K562 (cell line): ENCODE measurements around the gene FAM114A1. TPM values are rescaled to one million over a fixed set of nuclear protein-coding genes. Genes with fewer than 3 reads are reported as not detected.

Experiments used
- ATAC-seq: fragments of 200-7000 bp; cut with Tn5 transposase; 3 replicates; pipeline ENCODE4 v1.9.1; 2020; ENCODE audit warnings: moderate library complexity
- BruUV-seq: library from RNA; stranded (reverse); fragments of 400-500 nt; replicated peaks from 2 replicates; lab custom pipeline; 2021; lab: Mats Ljungman, UMichigan
- CTCF ChIA-PET: fragments of 300-600 bp; formaldehyde crosslinking; extraction: SDS; loops from one replicate; lab custom pipeline; 2021; ENCODE audit warnings: low intra/inter-chr PET ratio; lab: Yijun Ruan, JAX
- POLR2A ChIA-PET: fragments of 300-600, 350-650 bp; sonication (Branson Sonifier 250); formaldehyde crosslinking; extraction: SDS; loops from one replicate; lab custom pipeline; 2021; ENCODE audit warnings: antibody characterized with exemption, inconsistent platforms; lab: Yijun Ruan, JAX
- DNase-seq, 4 experiments: peaks; one replicate each; pipeline versions ENCODE4 v3.0.0 to v3.0.0-alpha.2; 2011 to 2018; ENCODE audit warnings: low spot score in 3 of 4, mixed read lengths in 3 of 4; ENCODE audit errors: extremely low read depth in 1 of 4
- FAIRE-seq: peaks from 2 replicates; lab custom pipeline; 2011; peaks lifted over from hg19 to GRCh38; lab: Jason Lieb, UNC
- H2AFZ ChIP-seq: 2 replicates; pipeline ENCODE4 v1.6.0; 2011; ENCODE audit warnings: low read depth, low read length, control low read depth, inconsistent platforms
- H3K27ac ChIP-seq: fragments of 200-600 bp; 3 replicates; pipeline ENCODE4 v1.8.0; 2011; ENCODE audit warnings: low read depth, mild to moderate bottlenecking, control low read depth, inconsistent platforms, low read length, moderate library complexity, mixed read lengths; ENCODE audit errors: extremely low read depth
- H3K27me3 ChIP-seq, 2 experiments: fragments of 300-600 bp in 1 of 2; 2 replicates in 1 of 2; 3 replicates in 1 of 2; pipeline versions ENCODE4 v1.6.0 to v1.8.0; 2011; ENCODE audit warnings: inconsistent platforms in 2 of 2, low read length in 2 of 2, mild to moderate bottlenecking in 1 of 2, mixed read lengths in 1 of 2, moderate library complexity in 1 of 2; ENCODE audit not compliant: control insufficient read depth in 2 of 2, insufficient read depth in 2 of 2
- H3K36me3 ChIP-seq: fragments of 300-600 bp; 3 replicates; pipeline ENCODE4 v1.8.0; 2011; ENCODE audit warnings: mild to moderate bottlenecking, low read length, inconsistent platforms; ENCODE audit not compliant: control insufficient read depth, insufficient read depth
- H3K4me1 ChIP-seq, 2 experiments: fragments of 200-600 bp in 1 of 2; replicated peaks in 1 of 2; 2 replicates in 1 of 2; 3 replicates in 1 of 2; pipeline versions ENCODE4 v1.5.1 to v1.8.0; 2011; ENCODE audit warnings: inconsistent platforms in 2 of 2, low read length in 2 of 2, mild to moderate bottlenecking in 1 of 2, mixed read lengths in 1 of 2, moderate library complexity in 1 of 2; ENCODE audit not compliant: control insufficient read depth in 2 of 2, insufficient read depth in 2 of 2
- H3K4me2 ChIP-seq: 2 replicates; pipeline ENCODE4 v1.6.1; 2011; ENCODE audit warnings: low read length, control low read depth, inconsistent platforms, mixed read lengths; ENCODE audit not compliant: insufficient read depth
- H3K4me3 ChIP-seq: fragments of 200-600 bp; sonication (generic), shearing (Covaris generic); 2 replicates; pipeline ENCODE4 v1.5.1; 2016; ENCODE audit warnings: control low read depth, inconsistent platforms
- H3K79me2 ChIP-seq: fragments of 200-600 bp; 3 replicates; pipeline ENCODE4 v1.8.0; 2011; ENCODE audit warnings: low read length, inconsistent platforms; ENCODE audit not compliant: control insufficient read depth, insufficient read depth
- H3K9ac ChIP-seq, 2 experiments: 2 replicates each; pipeline versions ENCODE4 v1.6.0 to v1.6.1; 2011; ENCODE audit warnings: low read depth in 2 of 2, low read length in 2 of 2, control low read depth in 1 of 2, inconsistent platforms in 1 of 2, mild to moderate bottlenecking in 1 of 2, mixed read lengths in 1 of 2; ENCODE audit not compliant: insufficient read depth in 1 of 2
- H3K9me1 ChIP-seq: one replicate; pipeline ENCODE4 v1.6.0; 2011; ENCODE audit warnings: inconsistent platforms, mild to moderate bottlenecking, low read length, moderate library complexity; ENCODE audit not compliant: control insufficient read depth, insufficient read depth
- H3K9me3 ChIP-seq: replicated peaks from 2 replicates; pipeline ENCODE4 v1.5.1; 2011; ENCODE audit warnings: low read depth, low read length, inconsistent platforms; ENCODE audit not compliant: control insufficient read depth, insufficient read depth
- H4K20me1 ChIP-seq: replicated peaks from 2 replicates; pipeline ENCODE4 v1.6.1; 2011; ENCODE audit warnings: low read length, inconsistent platforms, mixed read lengths; ENCODE audit not compliant: control insufficient read depth, insufficient read depth
- CBFA2T3 ChIP-seq: fragments of 450-650 bp; IDR thresholded peaks from 2 replicates; pipeline ENCODE4 v1.6.1; 2017
- CBX3 ChIP-seq, 2 experiments: IDR thresholded peaks; 1 replicate in 1 of 2; 2 replicates in 1 of 2; pipeline ENCODE4 v1.6.1; 2012; ENCODE audit warnings: inconsistent platforms in 2 of 2, low read length in 2 of 2, borderline replicate concordance in 1 of 2, control low read depth in 1 of 2
- CBX5 ChIP-seq: IDR thresholded peaks from 2 replicates; pipeline ENCODE4 v1.6.1; 2014; ENCODE audit warnings: low read depth, borderline replicate concordance
- CCAR2 ChIP-seq: fragments of 200-400 bp; formaldehyde crosslinking; IDR thresholded peaks from 2 replicates; pipeline ENCODE4 v1.6.1; 2017; ENCODE audit warnings: mild to moderate bottlenecking, low read depth, low read length
- CEBPB ChIP-seq: fragments of 450-650 bp; IDR thresholded peaks from 2 replicates; pipeline ENCODE4 v1.6.1; 2016; ENCODE audit warnings: missing genetic modification characterization, missing compliant biosample characterization
- CEBPG ChIP-seq, 3 experiments: fragments of 200-800 bp in 1 of 3; sonication (Bioruptor generic) in 1 of 3; sonication (generic) in 1 of 3; formaldehyde crosslinking in 1 of 3; IDR thresholded peaks in 2 of 3; conservative IDR thresholded peaks in 1 of 3; 2 replicates each; pipeline versions ENCODE4 v1.6.1 to v1.8.0; 2016 to 2022; ENCODE audit warnings: missing compliant biosample characterization in 2 of 3, missing genetic modification characterization in 2 of 3, mild to moderate bottlenecking in 1 of 3, missing genetic modification reagents in 1 of 3
- FOXP1 ChIP-seq: sonication (generic); formaldehyde crosslinking; IDR thresholded peaks from 2 replicates; pipeline ENCODE4 v1.8.0; 2022; ENCODE audit warnings: mild to moderate bottlenecking, missing genetic modification reagents
- HDAC2 ChIP-seq: fragments of 450-650 bp; IDR thresholded peaks from 2 replicates; pipeline ENCODE4 v1.6.1; 2016; ENCODE audit warnings: mild to moderate bottlenecking
- PHF20 ChIP-seq: fragments of 450-650 bp; IDR thresholded peaks from 2 replicates; pipeline ENCODE4 v1.6.1; 2018; ENCODE audit not compliant: partially characterized antibody
- PPARD ChIP-seq: fragments of 250-450 bp; sonication (Bioruptor Pico); IDR thresholded peaks from 2 replicates; pipeline ENCODE4 v1.8.0; 2022; ENCODE audit warnings: inconsistent platforms, mild to moderate bottlenecking, moderate library complexity
- SETDB1 ChIP-seq: IDR thresholded peaks from one replicate; pipeline ENCODE4 v1.6.1; 2012; ENCODE audit warnings: low read length, control low read depth, inconsistent platforms
- TAF7 ChIP-seq: fragments of 450-650 bp; IDR thresholded peaks from 2 replicates; pipeline ENCODE4 v1.6.1; 2016; ENCODE audit warnings: missing genetic modification characterization, missing compliant biosample characterization
- TRIM24 ChIP-seq, 2 experiments: fragments of 450-650 bp; IDR thresholded peaks; 2 replicates each; pipeline ENCODE4 v1.6.1; 2016
- ZFP1 ChIP-seq: fragments of 450-650 bp; formaldehyde crosslinking; IDR thresholded peaks from 2 replicates; pipeline ENCODE4 v1.4.0; 2020; ENCODE audit warnings: mild to moderate bottlenecking, mixed read lengths
- ZNF174 ChIP-seq: fragments of 250-450 bp; sonication (Bioruptor Pico); IDR thresholded peaks from 2 replicates; pipeline ENCODE4 v1.4.0; 2020; ENCODE audit warnings: mild to moderate bottlenecking
- ZNF408 ChIP-seq: fragments of 250-450 bp; sonication (Bioruptor Pico); IDR thresholded peaks from 2 replicates; pipeline ENCODE4 v1.4.0; 2020; ENCODE audit warnings: low read depth, mild to moderate bottlenecking, moderate library complexity
- ZNF766 ChIP-seq: fragments of 200-800 bp; sonication (Bioruptor generic); conservative IDR thresholded peaks from 2 replicates; pipeline ENCODE4 v1.6.1; 2016; ENCODE audit warnings: missing genetic modification characterization, missing compliant biosample characterization
- ZNF780A ChIP-seq: fragments of 250-450 bp; sonication (Bioruptor Pico); IDR thresholded peaks from 2 replicates; pipeline ENCODE4 v1.5.0; 2021; ENCODE audit warnings: mild to moderate bottlenecking
- WGBS: fragments of 100-300 bp; shearing (Covaris generic); methylation state at CpG from one replicate; pipeline ENCODE4 v1.1.6; 2016; ENCODE audit warnings: low coverage, mixed read lengths; ENCODE audit not compliant: insufficient coverage; ENCODE audit errors: missing lambda C conversion rate; 5-methylcytosine and 5-hydroxymethylcytosine counted together
- in situ Hi-C: fragments of 300-500 bp; cut with MboI; formaldehyde crosslinking; loops from 4 replicates; pipeline ENCODE4 v1.15.0; 2018; ENCODE audit warnings: inconsistent platforms, mixed read lengths
- intact Hi-C: fragments of 100-400 bp; cut with micrococcal nuclease; formaldehyde crosslinking; loops from 2 replicates; pipeline ENCODE4 v1.14.2; 2022
- polyA plus RNA-seq, 8 experiments: library from polyadenylated mRNA; depleted of rRNA in 4 of 8; stranded (reverse) in 5 of 8; unstranded in 3 of 8; fragments of >200 nt; fragmentation: Nextera tagmentation in 2 of 8; fragmentation: Illumina TruSeq in 1 of 8; extraction: Ambion mirVana in 2 of 8; extraction: Trizol in 1 of 8; gene quantifications; 2 replicates each; pipeline versions ENCODE4 v1.2.1 to v1.2.3, GENCODE V29; 2011 to 2014; ENCODE audit warnings: inconsistent platforms in 1 of 8, missing spikeins in 1 of 8
- total RNA-seq, 7 experiments: library from RNA; depleted of rRNA in 6 of 7; stranded (reverse); fragments of >200 nt in 6 of 7; fragmentation: Illumina TruSeq in 2 of 7; extraction: Trizol in 2 of 7; gene quantifications; 2 replicates each; pipeline versions ENCODE4 v1.2.1 to v1.2.3, GENCODE V29; 2011 to 2021; ENCODE audit warnings: low replicate concordance in 1 of 7
- TF ChIP-seq, protein P1 (sequence below): fragments of 450-650 bp; formaldehyde crosslinking; IDR thresholded peaks from 2 replicates; pipeline ENCODE4 v1.4.0; 2020; ENCODE audit warnings: mild to moderate bottlenecking, moderate library complexity
- TF ChIP-seq, protein P2 (sequence below), 2 experiments: IDR thresholded peaks in 1 of 2; conservative IDR thresholded peaks in 1 of 2; 2 replicates each; pipeline ENCODE4 v1.6.1; 2016; ENCODE audit warnings: low read depth in 2 of 2, mild to moderate bottlenecking in 1 of 2, missing compliant biosample characterization in 1 of 2, missing genetic modification characterization in 1 of 2, moderate library complexity in 1 of 2

Gene FAM114A1
- total and polyA plus RNA-seq, 9 of the 15 experiments (the other 6 are each of a cell fraction or from before 2014, with no cell fraction given), result 1.8 to 12.0 (median 4.3) TPM

GRCh38 chr4:38822748-38823303 is 44.8 kb upstream of the FAM114A1 start:
- Histone ChIP-seq H3K9me3 (peaks cover 2% of the 10 kb centered on the region), H2AFZ (no peak overlapping the region), H3K9ac (no peak overlapping the region), H4K20me1 (no peaks in the 10 kb centered on the region), H3K27ac (no peak overlapping the region), H3K4me1 (peaks cover 0 to 5% of the 10 kb centered on the region in 2 experiments; a peak in 1 of 5 replicates), H3K4me3 (no peak overlapping the region), H3K79me2 (no peaks in the 10 kb centered on the region), H3K9me1 (no peaks in the 10 kb centered on the region), H3K27me3 (peaks cover 6 to 16% of the 10 kb centered on the region in 2 experiments; a peak in 3 of 5 replicates), H3K4me2 (no peak overlapping the region), H3K36me3 (no peaks in the 10 kb centered on the region)
- in situ Hi-C loops (no loop called here), intact Hi-C loops (no loop called here)
- no TSS peak for BruUV-seq
- WGBS, result 6% methylated on average over 5 of the region's 5 CpGs
- ChIA-PET POLR2A (interaction anchor here (1.0 kb wide), 1 partner anchor 10 kb away, joined by 4 read pairs; no protein-coding TSS in a partner anchor), CTCF (no interaction called here)
- no peak for FAIRE-seq
- no peak for DNase-seq
- ATAC-seq, result no peak
- TF ChIP-seq CEBPG (CRISPR knock-in tag; IDR thresholded peaks at IDR 0.05), result peak; percentile 20; the same call in 1 of the 2 replicates
- TF ChIP-seq CEBPG (tag; conservative IDR thresholded peaks at IDR 0.05 in 1 of 2, IDR thresholded peaks at IDR 0.05 in 1 of 2), result peak in 1 of 2 experiments; percentile 41; a peak in 1 of 4 replicates
- TF ChIP-seq CCAR2, result no peak
- peak; percentile 55; the same call in 1 of the 2 replicates for TF ChIP-seq CEBPB (tag)
- TF ChIP-seq ZNF766 (CRISPR knock-in tag), result peak; percentile 84
- no peak for TF ChIP-seq CBX5
- 0 out of 4 replicates have a peak, but pooled peaks of 1 of the 2 experiments have one; percentile 17 for TF ChIP-seq TRIM24 (IDR thresholded peaks at IDR 0.05)
- TF ChIP-seq TAF7 (tag), result no peak
- no peak for TF ChIP-seq FOXP1 (CRISPR knock-in tag)
- TF ChIP-seq ZFP1 (CRISPR knock-in tag), result no peak
- no peak for TF ChIP-seq ZNF780A (CRISPR knock-in tag)
- no peak for TF ChIP-seq PHF20
- no peak for TF ChIP-seq CBFA2T3
- TF ChIP-seq HDAC2, result no peak
- no peak for TF ChIP-seq ZNF408 (CRISPR knock-in tag)
- TF ChIP-seq PPARD, result no peak
- TF ChIP-seq, protein P1, sequence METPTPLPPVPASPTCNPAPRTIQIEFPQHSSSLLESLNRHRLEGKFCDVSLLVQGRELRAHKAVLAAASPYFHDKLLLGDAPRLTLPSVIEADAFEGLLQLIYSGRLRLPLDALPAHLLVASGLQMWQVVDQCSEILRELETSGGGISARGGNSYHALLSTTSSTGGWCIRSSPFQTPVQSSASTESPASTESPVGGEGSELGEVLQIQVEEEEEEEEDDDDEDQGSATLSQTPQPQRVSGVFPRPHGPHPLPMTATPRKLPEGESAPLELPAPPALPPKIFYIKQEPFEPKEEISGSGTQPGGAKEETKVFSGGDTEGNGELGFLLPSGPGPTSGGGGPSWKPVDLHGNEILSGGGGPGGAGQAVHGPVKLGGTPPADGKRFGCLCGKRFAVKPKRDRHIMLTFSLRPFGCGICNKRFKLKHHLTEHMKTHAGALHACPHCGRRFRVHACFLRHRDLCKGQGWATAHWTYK (CRISPR knock-in tag), result no peak
- no peak for TF ChIP-seq SETDB1
- no peak for TF ChIP-seq CBX3 (IDR thresholded peaks at IDR 0.05; ENCODE audit: borderline replicate concordance in 1 of 2, low read length in 2 of 2)
- TF ChIP-seq, protein P2, sequence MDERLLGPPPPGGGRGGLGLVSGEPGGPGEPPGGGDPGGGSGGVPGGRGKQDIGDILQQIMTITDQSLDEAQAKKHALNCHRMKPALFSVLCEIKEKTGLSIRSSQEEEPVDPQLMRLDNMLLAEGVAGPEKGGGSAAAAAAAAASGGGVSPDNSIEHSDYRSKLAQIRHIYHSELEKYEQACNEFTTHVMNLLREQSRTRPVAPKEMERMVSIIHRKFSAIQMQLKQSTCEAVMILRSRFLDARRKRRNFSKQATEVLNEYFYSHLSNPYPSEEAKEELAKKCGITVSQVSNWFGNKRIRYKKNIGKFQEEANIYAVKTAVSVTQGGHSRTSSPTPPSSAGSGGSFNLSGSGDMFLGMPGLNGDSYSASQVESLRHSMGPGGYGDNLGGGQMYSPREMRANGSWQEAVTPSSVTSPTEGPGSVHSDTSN (CRISPR knock-in tag; IDR thresholded peaks at IDR 0.05; ENCODE audit: low read depth), result no peak
- TF ChIP-seq, protein P2 (tag; conservative IDR thresholded peaks at IDR 0.05; ENCODE audit: low read depth), result no peak
- TF ChIP-seq ZNF174 (CRISPR knock-in tag), result no peak
